GM18498 (cell line): ENCODE data around the gene RABEP2.

Experiments
- ATAC-seq: cut with Tn5 transposase; IDR thresholded peaks from one replicate; pipeline ENCODE4 v1.9.1; 2021; ENCODE audit warnings: mild to moderate bottlenecking, moderate library complexity; ENCODE audit not compliant: unreplicated experiment

Gene RABEP2

DNA sequence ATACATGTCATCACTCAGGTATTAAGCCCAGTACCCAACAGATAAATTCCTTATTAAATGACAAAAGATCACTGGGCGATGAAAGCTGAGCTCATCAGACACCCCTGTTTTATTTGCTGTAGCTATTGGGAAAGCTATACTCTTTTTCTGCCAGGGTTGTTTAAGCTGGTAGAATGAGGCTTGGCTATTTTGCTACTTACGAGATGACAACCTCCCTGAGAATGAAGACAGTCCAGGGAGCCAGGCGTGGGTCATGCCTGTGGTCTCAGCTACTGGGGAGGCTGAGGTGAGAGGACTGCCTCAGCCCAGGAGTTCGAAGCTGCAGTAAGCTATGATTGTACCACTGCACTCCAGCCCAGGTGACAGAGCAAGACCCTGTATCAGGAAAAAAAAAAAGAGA is 65.7 kb downstream of the RABEP2 start:
- ATAC-seq = no peak

- ATAC-seq = no peak
Measured at GRCh38 chr16:28858421-28858820, 66.6 kb downstream of the RABEP2 start.
